AG04449 (cell line): ENCODE results near the gene PEAK1.

Source experiments
- CTCF ChIA-PET: fragments of 350-600 bp; formaldehyde crosslinking; extraction: SDS; loops from one replicate; lab custom pipeline; 2021; ENCODE audit warnings: antibody characterized with exemption; lab: Yijun Ruan, JAX
- POLR2A ChIA-PET: fragments of 400-600, 350-600 bp; formaldehyde crosslinking; extraction: SDS; loops from one replicate; lab custom pipeline; 2020; ENCODE audit warnings: antibody characterized with exemption, inconsistent platforms; lab: Yijun Ruan, JAX
- DNase-seq: peaks from one replicate; pipeline ENCODE4 v3.0.0-alpha.2; 2010; ENCODE audit warnings: low read depth, low spot score
- H3K4me3 ChIP-seq: 2 replicates; pipeline ENCODE4 v1.5.1; 2011; ENCODE audit warnings: low read depth, mild to moderate bottlenecking, control low read depth, low read length
- TF ChIP-seq, protein P1 (sequence below): IDR thresholded peaks from one replicate; pipeline ENCODE4 v1.5.1; 2011; ENCODE audit warnings: mild to moderate bottlenecking, moderate library complexity, low read length, control low read depth, inconsistent platforms; ENCODE audit not compliant: insufficient read depth; ENCODE audit errors: missing control alignments

PEAK1 gene

GRCh38 chr15:77418966-77419835, 703 bp downstream of the PEAK1 start:
- TF ChIP-seq, protein P1, sequence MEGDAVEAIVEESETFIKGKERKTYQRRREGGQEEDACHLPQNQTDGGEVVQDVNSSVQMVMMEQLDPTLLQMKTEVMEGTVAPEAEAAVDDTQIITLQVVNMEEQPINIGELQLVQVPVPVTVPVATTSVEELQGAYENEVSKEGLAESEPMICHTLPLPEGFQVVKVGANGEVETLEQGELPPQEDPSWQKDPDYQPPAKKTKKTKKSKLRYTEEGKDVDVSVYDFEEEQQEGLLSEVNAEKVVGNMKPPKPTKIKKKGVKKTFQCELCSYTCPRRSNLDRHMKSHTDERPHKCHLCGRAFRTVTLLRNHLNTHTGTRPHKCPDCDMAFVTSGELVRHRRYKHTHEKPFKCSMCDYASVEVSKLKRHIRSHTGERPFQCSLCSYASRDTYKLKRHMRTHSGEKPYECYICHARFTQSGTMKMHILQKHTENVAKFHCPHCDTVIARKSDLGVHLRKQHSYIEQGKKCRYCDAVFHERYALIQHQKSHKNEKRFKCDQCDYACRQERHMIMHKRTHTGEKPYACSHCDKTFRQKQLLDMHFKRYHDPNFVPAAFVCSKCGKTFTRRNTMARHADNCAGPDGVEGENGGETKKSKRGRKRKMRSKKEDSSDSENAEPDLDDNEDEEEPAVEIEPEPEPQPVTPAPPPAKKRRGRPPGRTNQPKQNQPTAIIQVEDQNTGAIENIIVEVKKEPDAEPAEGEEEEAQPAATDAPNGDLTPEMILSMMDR: peak; percentile 49
- ChIA-PET POLR2A (interaction anchor here (0.5 to 1.4 kb wide), 5 partner anchors 39 to 341 kb away, joined by 3 to 10 read pairs (median 4); no protein-coding TSS in a partner anchor), CTCF (interaction anchor here (1.0 to 4.1 kb wide), 3 partner anchors 79 to 124 kb away, joined by 3 to 25 read pairs (median 8); no protein-coding TSS in a partner anchor)
- peak overlapping the region; percentile 80 for H3K4me3 ChIP-seq
- DNase-seq: no peak

DNA sequence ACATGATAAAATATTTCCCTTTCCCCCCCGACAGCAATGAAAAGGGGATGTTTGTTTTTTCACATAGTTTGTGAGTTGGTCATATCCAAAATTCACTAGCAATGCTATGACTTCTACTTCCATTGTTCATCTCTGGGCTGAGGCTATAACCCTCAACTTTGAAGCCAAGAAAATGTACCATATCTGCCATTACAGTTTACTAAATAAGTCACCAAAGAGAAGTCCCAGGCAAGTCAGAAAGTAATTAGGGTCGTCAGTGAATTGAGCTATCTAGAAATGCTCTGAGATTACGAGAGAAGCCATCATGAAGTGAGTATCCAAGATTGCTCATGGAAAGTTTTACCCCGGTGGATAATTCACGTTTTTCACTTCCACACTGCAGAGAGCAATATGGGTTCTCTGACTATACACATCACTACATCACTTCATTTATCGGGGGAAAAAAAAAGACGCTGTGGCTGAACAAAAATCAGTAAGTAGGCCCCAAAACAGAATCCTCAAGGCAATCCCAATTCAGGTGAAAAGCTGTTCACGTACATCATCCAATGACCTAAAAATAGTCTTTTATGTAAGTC, 1.4 kb downstream of the PEAK1 start:
- peak overlapping the region; percentile 80 for H3K4me3 ChIP-seq
- TF ChIP-seq, protein P1: no peak
- ChIA-PET CTCF (interaction anchor here (1.0 to 4.1 kb wide), 3 partner anchors 80 to 124 kb away, joined by 3 to 25 read pairs (median 8); no protein-coding TSS in a partner anchor), POLR2A (interaction anchor here (0.5 to 1.4 kb wide), 6 partner anchors 16 to 342 kb away, joined by 3 to 10 read pairs (median 4); no protein-coding TSS in a partner anchor)
- DNase-seq: no peak

DNA sequence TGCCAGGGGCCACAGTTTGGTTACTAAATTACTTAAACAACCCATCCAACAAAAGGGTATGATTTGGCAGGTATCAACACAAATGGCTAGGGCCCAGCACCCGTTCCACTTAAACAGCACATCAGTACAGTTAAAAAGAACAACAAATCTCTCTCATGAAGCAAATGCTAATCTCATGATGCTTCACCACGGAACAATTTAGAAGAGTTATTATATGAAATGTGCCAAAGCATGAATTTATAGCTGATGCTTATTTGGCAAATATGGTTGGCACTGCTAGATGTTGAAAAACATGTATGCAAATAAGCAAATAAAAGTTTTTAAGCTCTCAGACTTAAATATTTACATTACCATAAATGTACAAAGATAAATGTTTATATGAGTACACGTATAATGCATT, 2.3 kb downstream of the PEAK1 start:
- CTCF ChIA-PET: interaction anchor here (2.0 to 4.1 kb wide), 2 partner anchors 12 to 125 kb away, joined by 4 to 25 read pairs; no protein-coding TSS in a partner anchor
- DNase-seq: no peak
- TF ChIP-seq, protein P1: no peak
- peak overlapping the region; percentile 80 for H3K4me3 ChIP-seq
- POLR2A ChIA-PET: interaction anchor here (1.3 kb wide), 1 partner anchor 15 kb away, joined by 3 read pairs; no protein-coding TSS in a partner anchor

- no peak overlapping the region; the same call in 1 of the 2 replicates for H3K4me3 ChIP-seq
- no peak for DNase-seq
- CTCF ChIA-PET: interaction anchor here (1.3 to 4.1 kb wide), 3 partner anchors 12 to 298 kb away, joined by 4 to 25 read pairs (median 4); no protein-coding TSS in a partner anchor
- TF ChIP-seq, protein P1: no peak
- POLR2A ChIA-PET: no interaction called here
These were observed 3.0 kb downstream of the PEAK1 start for GRCh38 chr15:77416954-77417353.

DNA sequence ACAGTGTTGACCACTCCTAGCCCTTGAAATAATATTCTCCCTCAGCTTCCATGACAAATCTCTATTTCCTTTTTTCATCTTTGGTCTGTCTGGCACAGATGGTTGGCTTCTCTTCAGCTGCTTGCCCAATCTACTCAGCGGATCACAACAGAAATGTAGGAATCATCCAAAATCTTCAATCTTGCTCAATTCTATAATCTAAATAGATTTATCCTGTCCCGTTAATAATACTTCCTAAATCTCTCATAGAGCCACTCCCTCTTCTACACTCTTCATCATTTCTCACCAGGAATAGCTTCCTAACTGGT, 3.8 kb downstream of the PEAK1 start:
- TF ChIP-seq, protein P1: no peak
- H3K4me3 ChIP-seq: no peak overlapping the region
- no peak for DNase-seq
- ChIA-PET POLR2A (no interaction called here), CTCF (interaction anchor here (0.7 to 4.1 kb wide), 4 partner anchors 11 to 309 kb away, joined by 3 to 25 read pairs (median 4); no protein-coding TSS in a partner anchor)
